Chondrocyte (in vitro differentiated cells): ENCODE data around the gene AP2M1. TPM values are rescaled to one million over a fixed set of nuclear protein-coding genes. Genes with fewer than 3 reads are reported as not detected.
A peak's percentile ranks its signal among the peaks of the same experiment; 100 is the strongest.

ENCODE experiments used
- DNase-seq: peaks from one replicate; pipeline ENCODE4 v3.0.0; 2021; ENCODE audit warnings: mixed read lengths, low spot score
- H3K27ac Mint-ChIP-seq: one replicate; pipeline ENCODE4 v1.8.0; 2021; ENCODE audit warnings: mild to moderate bottlenecking, moderate library complexity, mixed read lengths; ENCODE audit not compliant: unreplicated experiment
- H3K27me3 Mint-ChIP-seq: 2 replicates; pipeline ENCODE4 v1.8.0; 2021; ENCODE audit warnings: low read depth, mixed read lengths
- H3K36me3 Mint-ChIP-seq: 2 replicates; pipeline ENCODE4 v1.8.0; 2021; ENCODE audit warnings: low read depth, mixed read lengths
- H3K4me1 Mint-ChIP-seq: 2 replicates; pipeline ENCODE4 v1.8.0; 2021; ENCODE audit warnings: low read depth, mild to moderate bottlenecking, mixed read lengths
- H3K4me3 Mint-ChIP-seq: one replicate; pipeline ENCODE4 v1.8.0; 2021; ENCODE audit warnings: mild to moderate bottlenecking, moderate library complexity, mixed read lengths; ENCODE audit not compliant: unreplicated experiment
- H3K9me3 Mint-ChIP-seq: 2 replicates; pipeline ENCODE4 v1.8.0; 2021; ENCODE audit warnings: low read depth, mixed read lengths
- CTCF ChIP-seq: fragments of 200-600 bp; sonication (generic); IDR thresholded peaks from 2 replicates; pipeline ENCODE4 v1.5.0; 2021; ENCODE audit warnings: antibody characterized with exemption, mild to moderate bottlenecking, moderate library complexity
- total RNA-seq: library from RNA; stranded (reverse); gene quantifications from 3 replicates; pipeline ENCODE4 v1.2.1, GENCODE V29; 2021

AP2M1 gene
- total RNA-seq, 1 donor from 2014 or later = 488 TPM

GRCh38 chr3:184181596-184181995 is 6.9 kb downstream of the AP2M1 start:
- no peak overlapping the region for H3K27ac Mint-ChIP-seq
- no peak for TF ChIP-seq CTCF
- no peak for DNase-seq
- no peaks in the 10 kb centered on the region for H3K9me3 Mint-ChIP-seq
- peaks cover 41% of the 10 kb centered on the region for H3K4me1 Mint-ChIP-seq
- H3K36me3 Mint-ChIP-seq = peaks cover 50% of the 10 kb centered on the region
- no peaks in the 10 kb centered on the region for H3K27me3 Mint-ChIP-seq
- no peak overlapping the region for H3K4me3 Mint-ChIP-seq

GRCh38 chr3:184183679-184184078 is 9.0 kb downstream of the AP2M1 start:
- Mint-ChIP-seq H3K27me3 (no peaks in the 10 kb centered on the region), H3K27ac (no peak overlapping the region), H3K9me3 (no peaks in the 10 kb centered on the region), H3K36me3 (peaks cover 49% of the 10 kb centered on the region), H3K4me1 (peaks cover 41% of the 10 kb centered on the region), H3K4me3 (no peak overlapping the region)
- TF ChIP-seq CTCF = no peak
- DNase-seq = peak; percentile 57

GRCh38 chr3:184184546-184185230 is 10.0 kb downstream of the AP2M1 start:
- Mint-ChIP-seq H3K4me3 (peak overlapping the region; percentile 95), H3K4me1 (peaks cover 43% of the 10 kb centered on the region), H3K36me3 (peaks cover 49% of the 10 kb centered on the region), H3K9me3 (no peaks in the 10 kb centered on the region), H3K27me3 (no peaks in the 10 kb centered on the region), H3K27ac (peak overlapping the region; percentile 99)
- TF ChIP-seq CTCF = no peak
- peak; percentile 59 for DNase-seq

- DNase-seq = peak; percentile 100
- no peak for TF ChIP-seq CTCF
- peak overlapping the region; percentile 99 for H3K27ac Mint-ChIP-seq
- H3K27me3 Mint-ChIP-seq = no peaks in the 10 kb centered on the region
- H3K9me3 Mint-ChIP-seq = no peaks in the 10 kb centered on the region
- H3K4me3 Mint-ChIP-seq = peak overlapping the region; percentile 95
- peaks cover 50% of the 10 kb centered on the region for H3K36me3 Mint-ChIP-seq
- peaks cover 38% of the 10 kb centered on the region for H3K4me1 Mint-ChIP-seq
Measured at GRCh38 chr3:184185461-184186183, 11.0 kb downstream of the AP2M1 start.

- H3K4me3 Mint-ChIP-seq = peak within 1 kb of the TSS; percentile 95
- no peaks in the 10 kb centered on the region for H3K27me3 Mint-ChIP-seq
- DNase-seq = peak; percentile 87
- no peaks in the 10 kb centered on the region for H3K9me3 Mint-ChIP-seq
- peaks cover 38% of the 10 kb centered on the region for H3K4me1 Mint-ChIP-seq
- H3K36me3 Mint-ChIP-seq = peaks cover 45% of the 10 kb centered on the region
- TF ChIP-seq CTCF = no peak
- peak within 1 kb of the TSS; percentile 99 for H3K27ac Mint-ChIP-seq
Measured at GRCh38 chr3:184186184-184186901, 11.7 kb downstream of the AP2M1 start, which contains the start of gene ABCF3. Gene ABCF3 (plus strand): TSS chr3:184186199. CDS start chr3:184186208, 9 bp downstream.
